ENCODE results near the gene GRIK3.

GRIK3 gene

DNA sequence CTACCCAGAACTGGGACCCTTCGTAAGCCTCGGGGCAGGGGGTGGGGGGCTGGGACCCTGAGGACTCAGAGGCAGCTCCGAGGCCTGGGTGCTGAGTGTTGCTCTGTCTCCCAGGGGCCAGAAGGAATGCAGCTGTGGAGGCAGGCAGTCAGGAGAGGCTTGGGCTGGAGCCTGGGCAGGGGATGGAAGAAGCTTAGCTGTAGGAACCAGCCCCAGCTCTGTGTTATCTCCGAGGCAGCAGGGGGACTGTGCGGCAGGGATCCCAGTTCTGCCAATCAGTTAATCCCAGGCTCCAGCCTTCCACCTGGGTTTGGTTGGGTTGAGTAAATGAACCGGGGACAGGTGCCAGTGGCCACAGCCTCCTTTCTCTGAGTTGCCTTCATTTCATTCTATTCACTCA lies 8.2 kb upstream of the GRIK3 start:
- no peak for DNase-seq

DNA sequence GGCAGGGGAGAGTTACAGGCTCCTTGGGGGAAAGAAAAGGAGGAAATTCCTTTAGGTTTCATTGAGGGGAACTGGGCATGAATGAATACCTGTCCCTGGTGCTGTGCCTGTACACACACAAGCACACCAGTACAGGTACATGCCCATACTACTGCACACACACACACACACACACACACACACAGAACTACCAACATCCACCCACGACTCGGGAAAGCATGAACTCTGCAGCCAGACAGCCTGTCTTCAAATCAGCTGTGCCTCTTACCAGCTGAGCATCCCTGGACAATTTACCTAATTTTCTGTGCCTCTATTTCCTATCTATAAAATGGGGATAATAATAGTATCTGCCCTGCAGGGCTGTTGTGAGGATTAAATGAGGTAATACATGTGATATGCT lies 7.2 kb upstream of the GRIK3 start:
- DNase-seq, result no peak

DNA sequence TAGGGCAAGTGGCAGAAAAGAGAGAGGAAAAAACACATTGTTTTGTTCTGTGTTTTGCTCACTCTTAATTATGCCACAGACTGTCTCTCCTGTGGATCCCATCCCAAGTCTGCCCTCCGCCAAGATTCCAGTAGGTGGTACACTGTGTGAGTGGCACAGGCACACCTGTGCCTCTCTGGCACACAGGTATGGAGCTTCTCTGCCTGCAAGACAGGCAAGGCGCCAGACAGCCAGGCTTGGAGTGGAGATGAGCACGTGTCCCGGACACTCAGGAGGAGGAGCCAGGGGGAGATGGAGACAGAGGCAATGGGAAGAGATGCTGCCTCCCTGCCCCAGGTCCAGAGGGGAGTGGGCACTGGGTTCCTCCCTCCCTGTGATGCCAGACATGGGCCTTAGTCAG lies 6.5 kb upstream of the GRIK3 start:
- DNase-seq, result no peak

DNA sequence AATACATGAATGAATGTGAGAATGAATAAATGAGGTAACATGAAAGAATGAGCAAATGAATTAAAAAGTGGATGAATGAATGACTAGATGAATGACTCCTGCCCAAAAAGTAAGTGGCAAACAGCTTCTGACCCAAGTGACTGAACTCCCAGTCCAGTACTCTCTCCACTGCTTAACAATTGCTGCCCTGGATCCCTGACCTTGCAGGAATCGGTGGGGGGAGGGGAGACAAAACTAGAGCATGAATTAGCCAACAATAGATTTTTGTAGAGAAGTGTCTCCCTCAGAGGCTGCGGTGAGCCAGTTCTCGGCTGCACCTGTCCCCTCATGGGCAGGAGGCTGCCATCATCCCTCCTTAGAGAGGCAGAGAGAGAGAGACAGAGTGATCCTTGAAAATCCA lies 5.9 kb upstream of the GRIK3 start:
- DNase-seq, result no peak

DNA sequence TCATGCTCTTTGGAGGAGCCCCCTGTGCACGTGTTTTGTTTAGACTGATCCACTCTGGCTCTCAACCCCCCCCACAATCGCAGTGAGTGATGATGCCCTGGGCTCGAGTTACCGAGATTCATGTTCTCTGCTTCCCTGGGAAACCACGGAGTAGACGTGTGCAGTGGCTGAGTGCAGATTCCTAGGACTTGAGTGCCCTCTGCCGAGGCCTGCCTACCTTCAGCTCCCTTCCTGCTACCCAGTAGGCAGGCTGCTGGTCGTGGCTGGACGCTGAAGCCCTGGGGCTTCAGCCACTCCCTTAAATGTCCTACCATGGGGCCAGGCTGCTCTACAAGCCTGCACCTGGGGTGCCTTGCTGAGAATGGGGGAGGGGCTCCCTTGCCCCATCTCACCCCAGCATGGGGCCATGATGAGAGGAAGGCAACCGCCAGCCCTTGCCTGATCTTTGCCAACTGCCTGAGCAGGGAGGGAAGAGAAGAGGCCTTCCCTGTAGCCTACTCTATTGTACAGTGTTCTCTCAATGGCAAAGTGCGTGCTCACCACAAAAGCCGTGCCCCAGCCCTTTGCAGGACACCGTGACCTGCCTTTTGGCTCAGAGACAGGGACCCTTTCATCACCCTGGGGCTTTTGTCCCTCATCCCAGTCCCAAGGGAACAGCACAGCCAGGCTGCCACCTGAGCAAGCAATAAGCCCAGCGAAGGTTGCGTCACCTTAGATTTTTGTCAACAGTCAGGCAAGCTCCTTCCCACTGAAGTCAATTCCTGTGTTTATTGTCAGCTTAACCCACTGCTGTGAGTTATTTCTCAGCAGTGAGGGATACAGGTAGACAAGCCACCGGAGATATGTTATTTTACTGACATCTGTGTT lies 4.1 kb upstream of the GRIK3 start:
- DNase-seq, result no peak

DNA sequence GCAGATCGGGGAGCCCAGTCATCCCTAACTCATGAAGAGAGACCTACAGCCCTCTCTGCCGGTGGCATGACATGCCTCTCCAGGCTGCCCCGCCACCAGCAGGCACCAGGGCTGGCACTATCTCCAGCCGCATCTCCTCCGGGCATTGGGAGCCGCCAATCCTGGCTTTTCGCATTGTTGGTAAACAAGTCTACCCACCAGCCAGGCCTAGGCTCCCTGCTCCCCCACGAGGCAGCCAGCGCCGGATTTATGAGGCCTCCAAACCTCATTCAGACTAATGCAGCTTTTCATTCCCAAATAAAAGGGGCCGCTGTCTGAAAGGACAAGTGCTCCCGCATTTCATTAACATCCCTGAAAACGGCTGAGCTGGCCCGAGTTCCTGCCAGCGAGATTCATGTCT lies 3.4 kb upstream of the GRIK3 start:
- DNase-seq, result no peak

DNA sequence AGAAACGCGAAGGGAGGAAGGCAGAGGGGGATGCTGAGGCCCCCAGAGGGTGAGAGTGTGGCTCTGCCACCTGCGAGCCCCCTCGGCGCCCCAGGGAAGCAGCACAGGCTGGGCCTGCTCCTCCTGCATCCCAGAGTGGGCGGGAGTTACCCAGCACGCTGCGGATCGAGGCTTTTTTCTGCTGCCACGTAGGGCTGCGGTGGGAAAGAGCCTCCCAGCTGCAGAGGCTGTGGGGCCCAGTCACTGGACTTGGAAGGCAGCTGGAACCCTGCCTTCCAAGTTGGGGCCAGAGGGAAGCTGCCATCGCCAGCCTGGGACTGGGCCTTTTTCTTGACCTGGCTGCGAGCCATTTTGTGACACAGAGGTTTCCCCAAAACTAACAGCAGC lies 2.3 kb upstream of the GRIK3 start:
- DNase-seq, result no peak

DNA sequence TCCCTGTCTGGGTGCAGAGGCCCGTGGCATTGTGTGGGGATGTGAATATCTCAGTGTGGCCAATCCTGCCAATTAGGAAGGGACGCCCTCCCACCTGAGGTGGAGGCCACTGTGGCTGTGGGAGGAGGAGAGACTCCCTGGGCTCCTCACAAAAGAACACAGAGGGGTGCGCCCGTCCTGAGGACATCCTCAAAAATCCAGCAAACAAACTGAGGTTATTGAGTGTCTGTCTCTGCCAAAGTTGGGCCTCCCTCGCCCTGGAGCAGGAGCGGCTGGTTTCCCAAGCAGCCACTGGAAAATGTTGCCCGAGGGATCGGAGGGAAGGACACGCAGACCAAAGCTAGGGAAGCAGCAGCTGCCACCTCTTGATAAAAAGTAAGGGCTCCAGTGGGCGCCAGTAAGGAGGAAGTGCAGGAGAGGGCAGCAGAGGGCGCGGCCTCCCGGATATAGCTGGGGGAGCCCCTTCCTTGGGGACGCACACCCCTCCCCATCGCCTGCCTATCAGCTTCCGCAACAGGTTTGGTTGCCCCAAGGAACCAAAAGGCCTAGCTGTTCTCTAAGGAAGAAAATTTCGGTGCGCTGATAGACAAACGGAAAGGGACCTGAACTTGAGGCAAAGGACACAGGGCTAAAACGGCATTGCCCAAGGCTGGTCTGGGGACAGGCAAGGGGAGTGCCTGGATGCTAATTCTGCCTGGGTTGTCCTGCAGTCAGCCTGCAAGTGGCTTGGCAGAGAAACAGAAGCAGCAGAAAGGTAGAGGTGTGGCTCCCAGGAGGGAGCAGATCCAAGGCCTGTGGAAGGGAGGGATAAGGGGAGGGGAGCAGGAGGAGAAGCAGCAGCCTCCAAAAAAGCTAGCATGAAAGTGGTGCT lies 1.7 kb upstream of the GRIK3 start:
- DNase-seq, result no peak

DNA sequence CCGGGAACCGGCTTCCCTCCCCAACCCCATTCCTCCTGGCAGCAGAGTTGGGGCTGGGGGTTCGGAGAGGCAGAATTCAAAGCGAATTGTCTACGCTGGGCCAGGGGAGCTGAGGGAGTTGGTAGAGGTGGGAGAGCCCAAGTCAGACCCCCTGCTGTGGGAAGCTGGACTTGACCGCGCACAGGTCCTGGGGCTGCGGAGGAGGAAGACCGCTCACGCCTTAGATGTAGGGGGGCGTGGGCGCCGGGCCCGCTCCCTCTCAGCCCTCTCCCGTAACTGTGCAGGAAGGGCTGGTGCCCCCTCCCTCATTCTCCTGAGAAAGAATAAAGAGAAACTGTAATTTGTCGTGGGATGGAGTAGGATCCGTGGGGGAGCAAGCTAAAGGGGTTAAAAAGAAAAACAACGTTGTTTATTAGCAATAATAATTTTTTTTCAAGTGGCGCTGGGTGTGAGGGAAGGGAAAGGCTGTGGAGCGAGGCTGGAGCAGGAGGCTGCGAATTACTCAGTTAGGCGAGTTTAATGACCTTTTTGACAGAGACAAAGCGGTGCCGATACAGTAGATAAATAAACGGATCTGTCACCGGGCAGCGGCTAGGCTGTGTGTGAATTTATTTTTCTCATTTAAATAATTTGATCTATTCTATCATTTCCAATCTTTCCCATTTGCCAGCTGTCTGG lies 838 bp upstream of the GRIK3 start:
- DNase-seq, result no peak

DNA sequence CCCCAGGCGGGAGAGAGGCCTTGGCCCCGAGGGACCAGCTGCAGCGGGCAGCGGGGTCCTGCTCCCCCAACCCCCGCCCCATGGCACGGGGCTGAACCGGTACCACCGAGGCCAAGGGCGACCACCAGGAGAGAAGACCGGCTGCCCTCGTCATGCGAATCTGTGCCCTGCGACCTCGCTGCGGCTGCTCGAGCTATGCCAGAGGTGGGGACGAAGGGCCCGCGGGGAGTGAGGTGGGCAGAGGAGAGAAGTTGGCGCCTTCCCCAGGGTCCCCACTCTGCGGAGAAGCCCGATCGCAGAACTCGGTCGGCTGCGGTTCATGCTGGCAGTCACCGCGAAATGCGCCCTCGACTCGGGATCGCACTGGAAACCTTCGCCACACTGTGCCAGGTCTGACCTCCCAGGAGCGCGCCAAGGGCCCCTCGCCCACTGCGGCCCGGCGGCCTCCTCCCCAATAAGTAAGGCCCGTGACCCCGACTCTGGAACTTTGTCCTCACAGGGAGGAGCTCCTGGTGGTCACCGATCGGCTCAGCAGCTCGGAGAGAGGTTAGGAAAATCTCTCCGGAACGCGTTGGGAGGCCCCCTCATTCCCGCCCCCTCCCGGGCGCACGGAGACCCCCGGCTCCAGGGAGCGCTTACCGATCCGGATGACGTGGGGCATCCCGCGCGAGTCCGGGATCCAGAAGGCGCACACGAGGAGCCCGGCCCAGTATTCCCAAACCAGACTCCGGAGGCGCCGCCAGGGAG lies 787 bp downstream of the GRIK3 start:
- no peak for DNase-seq

DNA sequence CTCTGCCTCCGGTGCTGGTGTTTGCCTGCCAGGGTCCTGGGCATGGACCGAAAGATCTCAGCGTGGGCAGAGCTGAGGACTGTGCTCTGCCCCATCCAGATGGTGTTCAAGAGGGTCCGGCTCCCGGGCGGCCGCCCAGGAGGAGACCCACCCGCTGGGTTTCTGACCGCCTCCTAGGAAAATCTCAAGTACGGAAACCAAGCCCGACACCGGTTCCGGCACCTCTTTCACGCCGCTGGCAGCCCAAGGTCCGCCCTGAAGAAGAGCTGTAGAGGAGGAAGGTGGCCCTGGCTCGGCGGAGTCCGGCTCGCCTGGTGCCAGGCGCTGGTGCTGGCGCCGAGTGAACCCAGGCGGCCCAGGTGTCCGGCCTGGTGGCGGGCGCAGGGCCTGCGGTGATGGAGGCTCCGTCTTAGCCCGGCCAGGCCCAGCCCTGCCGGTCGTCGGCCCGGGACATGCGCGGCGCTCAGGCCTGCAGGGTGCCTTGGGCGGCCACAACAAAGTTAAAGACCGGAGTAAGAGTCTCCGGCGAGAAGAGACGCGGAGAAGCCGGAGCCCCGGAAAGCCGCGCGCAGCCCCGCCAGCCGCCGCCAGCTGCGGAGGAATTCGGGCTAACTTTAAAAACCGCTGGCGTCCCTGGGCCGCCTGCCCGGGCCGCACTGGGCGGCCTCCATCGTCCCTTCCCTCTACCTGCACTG lies 1.5 kb downstream of the GRIK3 start:
- DNase-seq, result no peak

DNA sequence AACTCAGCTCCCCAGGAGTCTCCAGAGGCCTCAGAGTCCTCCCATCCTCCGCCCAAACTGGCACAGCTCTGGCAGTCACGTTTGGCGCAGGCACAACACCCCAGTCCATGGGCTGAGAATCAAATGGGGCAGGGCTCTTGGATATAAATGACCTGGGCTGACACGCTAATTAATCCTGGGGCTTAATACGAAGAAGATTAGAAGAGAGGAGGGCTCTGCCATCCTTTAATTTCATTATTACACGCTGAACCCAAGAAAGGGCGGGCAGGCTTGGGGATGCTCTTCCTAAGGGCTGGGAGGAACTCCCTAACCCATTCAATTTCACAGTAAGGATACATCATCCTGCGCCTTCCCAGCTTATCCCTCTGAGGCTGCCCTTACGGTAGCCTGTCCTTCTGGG lies 2.4 kb downstream of the GRIK3 start:
- no peak for DNase-seq

DNA sequence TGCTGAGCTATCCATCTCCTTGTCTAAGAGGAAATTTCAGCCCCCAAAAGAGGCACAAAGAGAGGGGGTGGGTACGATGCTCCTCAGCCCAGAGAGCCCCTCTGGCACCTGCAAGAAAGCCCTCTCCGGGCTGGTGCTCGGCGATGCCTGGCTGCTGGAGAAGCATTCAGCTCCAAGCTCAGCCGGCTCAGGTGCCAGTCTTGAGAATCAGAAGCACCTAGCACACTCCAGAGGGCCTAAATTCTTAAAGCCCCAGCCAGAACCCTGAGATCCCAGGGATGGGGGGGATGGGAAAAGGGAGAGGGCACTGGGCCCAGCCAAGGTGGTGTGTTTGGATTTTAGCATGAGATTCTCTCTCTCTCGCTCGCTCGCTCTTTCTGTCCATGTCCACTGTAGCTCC lies 2.9 kb downstream of the GRIK3 start:
- DNase-seq, result no peak

DNA sequence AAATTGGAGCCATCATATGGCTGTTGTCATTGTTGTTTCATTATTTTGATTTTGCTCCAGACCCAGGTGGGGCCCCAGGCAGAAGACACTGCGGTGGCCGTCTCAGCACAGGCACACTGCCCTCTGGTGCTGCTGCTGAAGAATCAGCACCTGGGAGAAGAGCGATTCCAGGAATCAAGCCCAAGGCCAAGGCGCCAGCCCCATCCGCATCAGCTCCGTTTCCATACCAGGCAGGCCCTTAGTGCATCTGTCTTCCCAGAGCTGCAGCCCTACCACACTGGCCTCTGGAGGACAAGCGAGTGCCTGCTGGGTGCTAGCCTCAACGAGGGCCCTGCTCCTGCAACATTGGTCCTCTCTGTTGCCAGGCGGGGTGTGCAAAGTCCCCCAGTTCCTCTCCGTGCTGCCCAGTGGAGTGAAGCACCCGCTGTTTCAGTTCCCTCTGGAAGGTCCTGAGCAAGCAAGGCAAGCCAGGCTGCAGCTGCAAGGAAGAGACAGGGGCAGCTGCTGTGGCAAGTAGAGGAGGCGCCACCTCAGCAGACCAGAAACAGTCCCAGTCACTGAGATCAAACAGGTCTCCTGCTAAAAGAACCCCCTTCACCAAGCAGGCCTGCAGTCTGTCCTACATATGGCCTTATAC lies 5.2 kb downstream of the GRIK3 start:
- DNase-seq, result no peak

DNA sequence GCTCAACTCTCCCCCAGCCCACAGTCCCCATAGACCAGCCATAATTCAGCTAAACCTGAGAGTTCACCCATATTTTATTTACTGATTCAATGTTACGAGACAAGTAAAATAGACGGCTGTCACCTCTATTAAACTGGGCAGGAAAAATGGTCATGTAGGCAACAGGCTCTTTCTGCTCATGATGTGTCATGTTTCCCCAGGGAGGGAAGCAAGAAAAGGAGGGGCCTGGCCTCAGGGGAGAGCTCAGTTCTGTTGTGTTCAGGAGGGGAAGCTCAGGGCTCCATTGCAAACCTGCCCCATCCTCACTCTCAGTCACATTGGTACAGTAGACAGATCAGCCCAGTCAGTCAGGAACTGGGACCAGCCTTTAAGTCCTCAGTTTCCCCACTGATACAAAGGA lies 12.8 kb downstream of the GRIK3 start:
- DNase-seq, result no peak

DNA sequence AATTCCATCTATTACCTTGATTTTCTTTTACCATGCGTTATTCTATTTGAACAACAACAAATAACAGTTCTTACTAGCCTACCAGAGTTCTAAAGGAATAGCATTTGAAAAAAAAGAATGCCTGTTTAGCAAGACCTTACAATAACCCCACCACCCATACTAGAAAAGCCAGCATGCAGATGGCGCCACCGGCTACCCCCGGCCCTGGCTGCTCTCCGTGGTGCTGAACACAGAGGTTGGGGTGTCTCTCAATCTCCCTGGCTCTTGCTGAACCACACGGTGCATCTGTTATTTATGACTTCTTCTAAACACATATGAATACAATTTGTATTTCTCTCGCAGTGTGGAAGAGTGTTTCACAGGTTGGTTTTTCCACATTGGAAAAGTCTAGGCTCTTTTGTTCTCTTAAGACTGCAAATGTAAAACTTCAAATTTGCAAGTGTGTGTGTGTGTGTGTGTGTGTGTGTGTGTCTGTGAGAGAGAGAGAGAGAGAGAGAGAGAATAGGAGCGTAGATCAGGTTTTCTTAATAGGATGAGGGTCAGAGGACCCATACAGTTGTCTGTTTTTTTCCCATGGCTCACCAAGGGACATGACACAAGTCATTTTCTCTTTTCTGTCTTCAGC lies 13.6 kb downstream of the GRIK3 start:
- no peak for DNase-seq

DNA sequence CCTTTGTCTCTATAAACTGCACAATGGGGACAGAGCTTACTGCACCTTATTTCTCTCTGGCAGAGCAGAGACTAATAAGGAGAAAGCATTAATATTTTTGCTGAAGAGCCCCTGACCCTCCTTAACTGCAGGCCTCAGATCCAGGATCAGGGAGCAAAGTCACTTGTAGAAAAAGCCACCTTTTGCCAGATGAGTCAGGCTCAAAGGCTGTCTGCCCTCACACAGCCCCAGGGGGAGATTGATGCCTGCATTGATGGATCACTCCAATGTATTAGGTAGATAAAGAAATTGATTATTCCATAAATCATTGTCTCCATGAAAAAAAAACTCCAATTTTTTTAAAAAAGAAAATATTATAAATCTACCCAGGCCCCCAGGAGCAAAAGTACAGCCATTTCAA lies 15.8 kb downstream of the GRIK3 start:
- no peak for DNase-seq

DNA sequence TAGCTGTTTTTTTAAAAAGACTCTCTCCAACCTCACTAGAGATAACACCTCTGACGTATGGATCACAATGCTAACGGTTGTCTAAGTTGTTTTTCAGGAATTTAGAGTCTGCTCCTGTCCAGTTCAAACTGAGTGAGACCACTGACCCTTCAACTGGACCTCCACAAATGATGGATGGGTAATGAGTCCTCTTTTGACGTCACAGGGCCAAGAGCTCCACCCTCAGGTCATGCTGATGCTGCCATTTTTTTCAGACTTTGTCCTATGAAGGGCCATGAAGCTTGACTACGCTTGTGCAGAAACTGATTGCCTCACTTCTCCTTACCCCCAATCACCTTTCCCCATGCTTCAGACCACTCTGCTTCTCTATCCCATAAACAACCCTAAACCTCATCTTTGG lies 16.6 kb downstream of the GRIK3 start:
- DNase-seq, result no peak

DNA sequence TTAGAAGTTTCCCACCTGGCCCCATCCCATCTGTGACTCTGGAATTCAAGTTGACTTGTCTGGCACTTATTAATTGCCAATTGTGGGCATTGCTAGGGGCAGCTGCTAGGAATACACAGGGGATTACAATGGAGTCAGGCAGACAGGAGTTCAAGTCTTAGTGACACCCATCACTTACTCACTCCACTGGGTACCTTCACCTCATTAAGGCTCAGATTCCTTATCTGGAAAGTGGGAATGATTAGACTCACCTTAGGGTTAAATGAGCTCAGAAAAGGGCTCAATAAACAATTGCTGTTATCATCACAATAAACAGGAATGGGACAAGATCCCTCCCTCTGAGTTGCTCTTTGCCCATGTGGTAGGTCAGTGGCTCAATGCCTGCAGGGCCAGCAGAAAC lies 18.2 kb downstream of the GRIK3 start:
- DNase-seq, result no peak

DNA sequence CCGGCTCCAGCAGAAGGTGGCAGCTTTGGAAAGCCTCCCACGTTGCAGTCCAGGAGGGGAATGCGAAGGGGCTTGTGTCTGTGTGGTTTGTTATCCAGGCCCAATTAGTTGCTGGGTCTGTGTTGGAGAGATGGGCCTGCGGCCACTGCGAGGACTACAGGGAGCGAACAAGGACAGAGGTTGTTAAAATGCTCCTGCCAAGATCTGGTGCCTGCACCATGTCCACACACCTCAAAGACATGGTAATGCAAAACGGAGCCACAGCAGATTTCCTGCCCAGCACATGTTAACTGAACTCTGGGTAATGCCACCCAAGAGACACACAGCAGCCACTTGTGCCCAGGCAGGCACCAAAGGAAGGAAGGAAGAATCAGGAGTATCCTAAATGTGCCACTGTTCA lies 18.6 kb downstream of the GRIK3 start:
- DNase-seq, result no peak

DNA sequence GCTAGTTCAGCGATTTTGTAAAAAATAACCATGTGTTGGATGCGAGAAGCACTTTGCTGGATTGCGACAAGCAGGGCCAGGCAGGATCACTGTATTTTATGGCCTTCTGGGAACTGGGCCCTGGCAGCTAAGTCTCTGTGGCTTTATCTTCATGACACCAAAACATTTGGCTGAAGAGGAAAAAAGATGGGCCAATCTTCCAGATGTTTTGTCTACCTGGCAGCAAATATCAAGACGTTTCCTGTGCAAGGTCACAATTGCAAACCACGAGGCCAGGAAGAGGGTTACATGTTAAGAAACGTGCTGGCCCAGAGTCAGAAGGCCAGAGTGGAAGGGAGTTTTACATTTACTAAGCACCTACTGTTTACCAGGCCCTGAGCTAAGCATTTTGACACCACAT lies 22.1 kb downstream of the GRIK3 start:
- DNase-seq, result no peak

Data from activated CD4-positive, CD25-positive, alpha-beta regulatory T cell (primary cell).